WI38 (cell line): ENCODE results near the gene CCDC148.

Experiments used
- H3K4me3 ChIP-seq: 2 replicates; pipeline ENCODE4 v1.5.1; 2011; ENCODE audit warnings: low read depth, mild to moderate bottlenecking, control low read depth, low read length
- CTCF ChIP-seq: IDR thresholded peaks from 2 replicates; pipeline ENCODE4 v1.5.1; 2012; ENCODE audit warnings: low read depth, mild to moderate bottlenecking, control low read depth, low read length

The CCDC148 gene

DNA sequence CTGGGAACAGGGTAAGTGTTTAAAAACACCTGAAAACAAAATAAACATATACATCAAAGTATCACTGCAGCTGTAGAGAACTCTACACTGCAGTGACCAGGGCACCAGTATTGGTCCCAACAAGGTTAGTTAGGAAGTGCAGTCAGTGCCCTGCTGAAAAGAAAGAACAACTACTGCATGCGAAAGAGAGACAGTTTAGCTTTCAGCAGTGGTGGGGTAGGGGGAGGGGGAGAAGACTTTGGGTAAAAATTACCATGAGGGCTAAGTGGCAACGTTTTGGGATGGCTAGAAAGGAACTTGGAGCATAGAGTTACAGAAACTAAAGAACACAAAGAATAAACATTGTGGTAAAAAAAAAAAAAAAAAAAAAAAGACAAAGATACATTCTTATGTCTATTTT is 242.8 kb downstream of the CCDC148 start:
- no peak for TF ChIP-seq CTCF
- no peak overlapping the region for H3K4me3 ChIP-seq

DNA sequence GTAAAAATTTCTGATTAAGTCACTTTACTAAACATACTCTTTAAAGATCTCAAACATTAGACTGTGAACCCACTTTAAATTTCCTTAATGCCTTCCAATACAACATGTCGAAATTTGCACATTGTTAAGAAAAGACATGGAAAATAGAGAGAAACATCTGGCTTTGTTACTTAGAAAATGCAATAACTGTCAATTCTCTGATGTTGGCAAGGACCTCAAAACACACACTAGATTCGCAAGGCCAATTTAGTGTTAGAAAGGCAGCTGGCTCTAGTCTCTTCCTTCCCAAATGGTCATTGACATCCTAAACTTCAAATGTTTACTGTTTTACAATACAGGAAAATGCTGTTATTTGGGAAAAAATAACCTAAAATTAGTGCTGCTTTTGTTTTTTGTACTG is 244.3 kb downstream of the CCDC148 start:
- no peak for TF ChIP-seq CTCF

DNA sequence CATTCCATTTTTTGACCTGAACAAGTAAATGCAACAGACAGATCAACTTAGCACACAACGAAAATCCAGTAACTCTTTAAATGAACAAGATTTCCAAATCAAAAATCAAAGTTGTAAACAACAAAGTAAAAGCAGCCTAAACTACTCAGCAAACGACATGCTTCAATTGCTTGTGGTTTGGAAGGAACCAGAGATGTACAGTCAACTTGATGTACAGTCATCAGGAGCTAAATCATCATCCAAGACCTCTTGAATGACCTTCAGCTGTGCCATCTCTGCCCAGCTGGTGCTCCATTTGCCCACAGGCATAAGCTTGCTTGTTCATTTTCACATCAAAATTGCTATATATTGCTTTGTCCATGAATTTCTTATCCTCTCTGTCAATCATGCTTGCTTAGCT is 245.1 kb downstream of the CCDC148 start:
- no peak for TF ChIP-seq CTCF
- H3K4me3 ChIP-seq = no peak overlapping the region

More for the DNA sequence above, 244.3 kb downstream of the CCDC148 start:
- H3K4me3 ChIP-seq = no peak overlapping the region

GRCh38 chr2:158207354-158207753 is 249.2 kb downstream of the CCDC148 start:
- TF ChIP-seq CTCF = no peak
- H3K4me3 ChIP-seq = no peak overlapping the region

- no peak for TF ChIP-seq CTCF
- no peak overlapping the region for H3K4me3 ChIP-seq
Measured at GRCh38 chr2:158205215-158205614, 251.3 kb downstream of the CCDC148 start.

GRCh38 chr2:158204741-158205165 is 251.8 kb downstream of the CCDC148 start:
- no peak for TF ChIP-seq CTCF
- no peak overlapping the region for H3K4me3 ChIP-seq

GRCh38 chr2:158202161-158202815 is 254.3 kb downstream of the CCDC148 start:
- TF ChIP-seq CTCF = no peak
- no peak overlapping the region for H3K4me3 ChIP-seq
